ENCODE data around the gene DUSP28.

The DUSP28 gene

GRCh38 chr2:240586919-240587800 lies 27.0 kb downstream of the DUSP28 start:
- DNase-seq (ENCODE audit: low read depth): no peak

DNA sequence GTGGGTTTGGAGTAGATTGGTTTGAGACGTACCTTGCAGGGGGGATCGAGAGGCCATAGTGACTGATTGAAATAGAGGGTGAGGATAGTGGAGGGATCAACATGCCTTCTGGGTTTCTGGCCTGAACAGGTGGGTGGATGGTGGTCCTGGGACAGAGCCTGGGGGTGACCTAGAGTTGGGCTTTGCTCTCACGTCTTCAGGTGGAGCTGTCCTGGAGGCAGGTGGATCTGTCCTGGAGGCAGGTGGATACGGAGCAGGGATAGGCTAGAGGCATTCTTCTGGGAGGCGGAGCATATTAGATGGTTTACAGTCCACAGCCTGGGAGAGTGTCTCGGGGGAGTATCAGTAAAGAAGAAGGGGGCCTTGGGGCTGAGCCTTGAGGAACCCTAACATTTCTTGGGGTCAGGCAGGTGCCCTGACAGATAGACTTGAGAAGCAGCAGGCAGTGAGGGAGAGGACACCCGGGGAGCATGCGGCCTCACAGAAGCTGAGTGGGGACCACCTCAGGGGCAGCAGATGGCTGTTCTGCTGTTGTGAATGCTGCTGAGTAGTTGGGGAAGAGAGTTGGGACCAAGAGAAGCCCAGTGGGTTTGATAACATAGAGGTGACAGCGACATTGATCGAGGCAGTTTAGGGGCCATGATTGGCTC lies 28.0 kb downstream of the DUSP28 start:
- DNase-seq (ENCODE audit: low read depth): no peak

- no peak for DNase-seq (ENCODE audit: low read depth)
Observed at GRCh38 chr2:240588669-240589068, 28.5 kb downstream of the DUSP28 start.

- no peak for DNase-seq (ENCODE audit: low read depth)
Observed at GRCh38 chr2:240589375-240589774, 29.2 kb downstream of the DUSP28 start.

DNA sequence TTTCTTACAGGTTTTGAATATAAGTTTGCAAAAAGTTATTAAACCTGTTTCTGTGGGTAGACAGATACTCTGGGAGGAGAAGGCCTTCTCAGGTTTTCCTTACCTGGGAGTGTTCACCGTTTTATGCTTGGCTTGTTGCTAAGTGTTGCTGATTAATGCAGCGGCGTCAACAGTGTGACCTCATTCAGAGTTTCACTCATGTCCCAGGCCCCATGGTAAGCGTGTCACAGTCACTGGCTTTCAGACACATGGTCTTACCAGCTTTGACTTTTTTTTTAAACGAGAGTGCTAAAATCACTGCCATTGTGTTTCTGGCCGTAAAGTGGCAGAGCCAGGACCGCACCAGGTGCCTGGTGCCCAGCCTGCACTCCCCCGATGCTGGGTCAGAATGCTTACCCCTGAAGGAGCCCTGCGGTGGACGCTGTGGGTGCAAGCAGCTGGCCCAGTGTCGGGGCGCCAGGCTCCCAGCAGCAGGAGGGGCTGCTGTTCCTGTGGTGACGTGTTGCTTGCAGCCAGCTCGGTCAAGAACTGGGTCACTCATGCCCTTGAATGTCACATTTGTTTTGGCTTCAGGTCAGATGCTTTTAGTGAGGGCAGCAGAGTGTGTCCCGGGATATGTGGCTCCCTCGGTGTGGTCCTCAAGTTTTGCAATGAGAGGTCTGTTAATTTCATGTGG lies 29.8 kb downstream of the DUSP28 start:
- no peak for DNase-seq (ENCODE audit: low read depth)

DNA sequence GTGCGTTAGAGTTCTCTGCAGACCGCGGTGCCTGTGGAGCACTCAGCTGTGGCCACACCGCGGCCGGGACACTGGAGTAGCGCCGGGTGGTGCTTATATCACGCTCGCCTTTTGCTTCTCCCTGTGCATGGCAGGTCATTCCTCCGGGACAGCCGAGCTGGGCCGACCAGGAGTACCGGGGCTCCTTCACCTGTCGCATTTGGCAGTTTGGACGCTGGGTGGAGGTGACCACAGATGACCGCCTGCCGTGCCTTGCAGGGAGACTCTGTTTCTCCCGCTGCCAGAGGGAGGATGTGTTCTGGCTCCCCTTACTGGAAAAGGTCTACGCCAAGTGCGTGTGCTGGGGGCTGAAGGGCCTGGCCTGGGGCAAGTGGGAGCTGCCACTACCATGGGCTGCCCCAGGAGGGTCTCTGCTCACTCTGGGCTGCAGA lies 30.5 kb downstream of the DUSP28 start:
- DNase-seq (ENCODE audit: low read depth): no peak

DNA sequence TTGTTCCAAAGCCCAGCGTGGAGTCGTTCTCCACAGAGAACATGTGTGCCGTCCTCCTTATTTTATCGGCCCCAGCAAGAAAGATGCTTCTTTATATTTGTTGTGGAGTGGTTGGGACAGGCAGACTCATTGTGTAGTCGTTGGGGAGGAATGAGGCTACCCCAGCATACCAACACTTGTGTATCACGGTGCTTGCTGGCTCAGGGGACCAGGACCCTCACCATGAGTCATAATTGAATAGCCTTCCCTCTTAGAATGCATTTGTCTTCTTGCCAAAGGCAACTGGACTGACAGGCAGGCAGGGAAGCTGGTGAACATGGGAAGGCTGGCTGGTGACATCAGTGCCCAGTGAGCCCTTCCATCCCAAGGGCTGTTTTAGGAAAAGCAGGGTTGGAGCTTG lies 31.1 kb downstream of the DUSP28 start:
- no peak for DNase-seq (ENCODE audit: low read depth)

DNA sequence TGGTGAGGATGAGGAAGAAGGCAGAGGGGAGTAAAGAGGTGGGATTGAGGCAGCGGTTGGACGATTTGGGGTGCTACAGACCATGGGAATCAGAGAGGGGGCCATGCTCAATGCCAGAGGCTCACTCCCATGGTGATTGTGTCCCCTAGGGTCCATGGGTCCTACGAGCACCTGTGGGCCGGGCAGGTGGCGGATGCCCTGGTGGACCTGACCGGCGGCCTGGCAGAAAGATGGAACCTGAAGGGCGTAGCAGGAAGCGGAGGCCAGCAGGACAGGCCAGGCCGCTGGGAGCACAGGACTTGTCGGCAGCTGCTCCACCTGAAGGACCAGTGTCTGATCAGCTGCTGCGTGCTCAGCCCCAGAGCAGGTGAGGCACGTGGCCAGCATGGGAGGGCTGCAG lies 31.6 kb downstream of the DUSP28 start:
- no peak for DNase-seq (ENCODE audit: low read depth)

GRCh38 chr2:240593026-240593702 lies 33.0 kb downstream of the DUSP28 start:
- DNase-seq (ENCODE audit: low read depth): no peak

DNA sequence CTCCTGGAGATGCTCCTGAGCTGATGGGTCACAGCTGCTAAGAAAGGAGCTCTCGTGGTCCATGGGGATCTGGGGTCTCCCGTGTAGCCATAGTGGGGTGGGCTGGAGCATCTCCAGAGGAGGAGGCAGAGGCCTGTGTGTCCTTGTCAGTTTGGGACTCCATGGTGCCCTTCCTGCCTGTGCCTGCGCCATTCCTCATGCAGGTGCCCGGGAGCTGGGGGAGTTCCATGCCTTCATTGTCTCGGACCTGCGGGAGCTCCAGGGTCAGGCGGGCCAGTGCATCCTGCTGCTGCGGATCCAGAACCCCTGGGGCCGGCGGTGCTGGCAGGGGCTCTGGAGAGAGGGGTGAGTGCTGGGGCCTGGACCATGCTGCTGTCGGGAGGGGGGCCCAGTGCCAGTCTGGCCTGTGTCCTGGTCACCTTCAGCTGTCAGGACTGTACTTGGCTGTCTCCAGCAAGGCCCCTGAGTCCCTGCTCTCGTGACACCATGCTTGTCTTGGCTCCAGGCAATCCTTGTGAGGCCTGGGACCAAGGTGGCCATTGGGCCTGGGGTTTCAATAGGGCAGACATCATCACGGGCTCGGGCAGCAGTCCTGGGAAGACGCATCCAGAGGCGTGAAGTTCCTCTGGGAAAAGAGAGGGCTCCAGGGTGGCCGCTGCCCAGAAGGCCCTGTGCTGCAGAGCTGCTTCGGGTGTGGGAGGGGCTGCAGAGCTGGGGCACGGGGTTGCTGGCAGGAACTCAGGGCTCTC lies 33.7 kb downstream of the DUSP28 start:
- no peak for DNase-seq (ENCODE audit: low read depth)

DNA sequence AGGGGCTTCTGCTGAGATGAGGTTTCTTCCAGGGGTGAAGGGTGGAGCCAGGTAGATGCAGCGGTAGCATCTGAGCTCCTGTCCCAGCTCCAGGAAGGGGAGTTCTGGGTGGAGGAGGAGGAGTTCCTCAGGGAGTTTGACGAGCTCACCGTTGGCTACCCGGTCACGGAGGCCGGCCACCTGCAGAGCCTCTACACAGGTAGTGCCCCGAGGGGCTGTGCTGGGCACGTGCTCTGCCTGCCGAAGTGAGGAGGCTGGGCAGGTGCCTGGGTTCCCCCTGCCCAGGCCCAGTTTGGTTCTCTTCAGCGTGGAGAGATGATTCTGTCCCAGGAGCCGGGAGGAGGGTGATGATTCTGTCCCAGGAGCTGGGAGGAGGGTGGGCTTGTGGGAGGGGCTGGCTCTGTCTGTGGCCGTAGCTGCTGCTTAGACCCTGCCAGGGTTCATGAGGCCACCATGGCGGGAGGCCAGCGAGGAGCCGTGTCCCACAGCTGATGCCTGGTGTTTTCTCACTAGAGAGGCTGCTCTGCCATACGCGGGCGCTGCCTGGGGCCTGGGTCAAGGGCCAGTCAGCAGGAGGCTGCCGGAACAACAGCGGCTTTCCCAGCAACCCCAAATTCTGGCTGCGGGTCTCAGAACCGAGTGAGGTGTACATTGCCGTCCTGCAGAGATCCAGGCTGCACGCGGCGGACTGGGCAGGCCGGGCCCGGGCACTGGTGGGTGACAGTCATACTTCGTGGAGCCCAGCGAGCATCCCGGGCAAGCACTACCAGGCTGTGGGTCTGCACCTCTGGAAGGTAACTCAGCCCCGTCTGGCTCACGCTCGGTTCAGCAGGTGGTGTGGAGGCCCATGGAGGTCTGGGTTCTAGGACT lies 34.6 kb downstream of the DUSP28 start:
- DNase-seq (ENCODE audit: low read depth): no peak

DNA sequence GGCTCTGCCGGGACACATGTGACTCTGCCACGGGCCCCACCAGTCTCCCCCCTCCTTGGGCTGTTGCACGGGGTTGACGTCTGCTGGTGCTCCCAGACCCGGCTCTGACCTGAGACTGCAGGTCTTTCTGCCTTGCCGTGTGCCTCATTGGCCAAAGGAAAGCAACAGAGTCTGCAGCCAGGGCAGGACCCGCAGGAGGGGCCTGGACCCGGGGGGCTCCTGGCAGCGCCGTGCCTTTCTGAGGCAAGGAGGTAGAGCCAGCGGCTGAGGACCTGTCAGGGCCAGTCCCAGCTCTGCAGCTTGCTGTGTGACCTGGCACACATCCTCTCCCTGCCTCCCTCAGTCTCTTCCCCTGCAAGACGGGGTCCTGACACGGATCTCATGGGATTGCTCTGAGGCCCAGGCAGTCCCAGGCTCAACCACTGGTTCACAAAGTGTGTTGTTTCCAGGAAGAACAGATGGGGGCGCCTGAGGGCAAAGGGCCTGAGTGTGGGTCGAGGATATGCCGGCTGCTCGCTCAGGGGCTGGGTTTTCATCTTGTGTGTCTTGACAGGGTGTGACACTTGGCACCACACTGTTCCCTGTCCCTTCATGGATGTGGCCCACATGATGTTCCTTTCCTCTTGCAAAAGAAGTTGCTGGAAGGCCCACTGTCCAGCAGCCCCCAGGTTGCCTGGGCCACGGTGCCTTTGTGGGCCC lies 35.4 kb downstream of the DUSP28 start:
- DNase-seq (ENCODE audit: low read depth): no peak

DNA sequence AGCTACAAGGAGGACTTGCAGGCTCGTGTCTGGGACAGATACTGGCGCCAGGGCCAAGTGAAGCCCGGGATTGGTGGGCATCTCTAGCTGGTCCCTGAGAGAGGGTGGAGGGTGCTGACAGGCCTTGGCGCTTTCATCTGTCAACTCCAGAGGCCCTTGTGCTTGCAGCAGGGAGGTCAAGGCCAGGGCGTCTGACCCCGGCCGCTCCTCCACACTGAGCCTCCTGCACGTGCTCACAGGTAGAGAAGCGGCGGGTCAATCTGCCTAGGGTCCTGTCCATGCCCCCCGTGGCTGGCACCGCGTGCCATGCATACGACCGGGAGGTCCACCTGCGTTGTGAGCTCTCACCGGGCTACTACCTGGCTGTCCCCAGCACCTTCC lies 35.9 kb downstream of the DUSP28 start:
- DNase-seq (ENCODE audit: low read depth): no peak

- DNase-seq (ENCODE audit: low read depth): no peak
Observed at GRCh38 chr2:240596491-240596931, 36.4 kb downstream of the DUSP28 start.

- DNase-seq (ENCODE audit: low read depth): no peak
Observed at GRCh38 chr2:240597054-240597418, 36.9 kb downstream of the DUSP28 start.

GRCh38 chr2:240597419-240598181 lies 37.4 kb downstream of the DUSP28 start:
- no peak for DNase-seq (ENCODE audit: low read depth)

- DNase-seq (ENCODE audit: low read depth): no peak
Observed at GRCh38 chr2:240598311-240598911, 38.3 kb downstream of the DUSP28 start.

DNA sequence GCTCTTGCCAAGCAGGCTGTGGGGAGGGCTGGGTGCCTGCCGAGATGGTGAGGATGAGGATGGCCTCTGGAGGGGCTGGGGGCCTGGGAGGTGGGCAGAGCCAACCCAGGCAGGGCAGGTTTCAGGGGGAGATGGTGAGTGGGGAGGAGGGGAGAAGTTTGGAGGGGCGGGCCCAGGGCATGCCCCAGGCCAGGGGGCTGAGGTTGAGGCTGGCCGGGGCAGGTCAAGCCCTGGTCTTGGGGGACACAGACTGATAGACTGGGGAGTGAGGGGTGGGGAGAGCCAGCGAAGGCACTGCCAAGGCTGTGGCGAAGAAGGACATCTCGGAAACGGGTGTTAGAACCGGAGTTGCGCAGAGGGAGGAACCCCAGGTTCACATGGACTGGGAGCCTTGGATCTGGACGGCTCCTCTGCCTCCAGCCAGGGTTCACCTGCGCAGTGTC lies 39.0 kb downstream of the DUSP28 start:
- DNase-seq (ENCODE audit: low read depth): no peak

DNA sequence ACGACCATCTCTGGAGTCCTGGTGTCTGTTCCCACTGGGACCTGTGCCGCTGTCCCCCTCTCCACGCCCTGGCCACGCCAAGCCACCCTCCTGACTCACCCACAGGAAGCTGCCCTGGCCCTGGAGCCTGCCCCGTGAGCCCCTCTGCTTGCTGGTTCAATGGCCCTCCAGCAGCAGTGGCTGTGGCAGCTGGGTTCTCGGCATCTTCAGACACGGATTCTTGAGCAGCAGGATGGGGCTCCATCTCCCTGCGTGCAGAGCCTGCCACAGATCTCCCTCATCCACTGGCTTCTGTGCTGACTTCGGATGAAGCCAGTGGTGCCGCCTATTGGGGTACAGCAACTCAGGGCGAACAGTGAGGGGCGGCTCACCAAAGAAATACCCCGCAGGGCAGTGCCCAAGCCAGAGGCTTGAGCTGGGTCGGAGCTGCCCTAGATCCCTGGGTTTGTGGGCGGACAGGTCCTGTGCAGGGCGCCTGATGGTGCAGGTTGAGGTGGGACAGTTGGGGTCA lies 40.3 kb downstream of the DUSP28 start:
- no peak for DNase-seq (ENCODE audit: low read depth)
